SKM-1 treated with dmso at 0.1 percent for 144 hours (cell line): Measurements from ENCODE around the gene PKD2L2.
"Not testable (repeated sequence)": the region's sequence is repeated elsewhere in the genome, so short reads cannot be mapped to it uniquely, and the experiment has no call there.

ENCODE experiments used
- DNase-seq: peaks from one replicate; lab custom pipeline; 2025; ENCODE audit not compliant: unreplicated experiment; lab: John Stamatoyannopoulos, UW

Gene PKD2L2

DNA sequence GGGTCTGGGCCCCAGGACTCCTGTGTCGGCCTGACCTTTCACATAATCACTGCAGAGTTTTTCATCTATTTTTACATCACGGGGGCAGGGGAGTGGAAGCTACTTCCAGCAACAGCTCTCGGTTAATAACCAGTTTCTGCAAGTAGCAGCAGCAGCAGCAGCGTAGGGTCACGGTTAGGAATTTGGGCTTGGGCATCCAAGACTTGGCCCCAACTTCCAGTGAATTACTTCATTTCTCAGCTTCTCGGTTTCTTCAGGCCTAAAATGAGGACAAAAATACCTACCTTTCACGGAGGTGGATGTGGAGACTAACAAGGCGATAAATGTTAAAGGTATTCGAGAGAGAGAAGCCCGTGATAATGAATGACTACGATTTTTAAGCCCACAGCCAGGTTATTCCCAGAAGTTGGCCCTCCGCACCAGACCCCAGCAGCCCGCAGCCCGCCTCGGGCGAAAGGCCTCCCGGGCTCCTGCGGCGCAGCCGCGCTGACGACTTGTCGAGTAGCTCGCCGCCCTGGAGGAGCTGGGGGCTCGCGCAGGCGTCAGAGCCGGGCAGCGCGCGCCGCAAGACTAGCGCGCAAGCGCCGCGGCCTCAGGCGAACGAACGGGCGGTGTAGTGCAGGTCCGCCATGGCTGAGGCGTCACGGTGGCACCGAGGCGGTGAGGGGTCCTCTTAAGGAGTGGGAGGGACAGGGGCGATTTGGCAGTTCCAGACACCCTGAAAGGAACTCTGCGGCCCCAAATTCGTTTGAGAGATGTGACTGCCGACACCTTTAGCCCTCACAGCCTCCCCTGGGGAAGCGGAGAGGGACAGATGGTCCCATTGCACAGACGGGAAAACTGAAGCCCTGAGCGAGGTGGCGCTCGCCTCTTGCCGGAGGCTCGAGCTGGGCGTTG is at the start of gene PKD2L2:
TSS of gene PKD2L2 (plus strand) at position 595 of the 897 bp plus-strand sequence. CDS start at position 630, 35 bp downstream.
- DNase-seq = peak; percentile 79

DNA sequence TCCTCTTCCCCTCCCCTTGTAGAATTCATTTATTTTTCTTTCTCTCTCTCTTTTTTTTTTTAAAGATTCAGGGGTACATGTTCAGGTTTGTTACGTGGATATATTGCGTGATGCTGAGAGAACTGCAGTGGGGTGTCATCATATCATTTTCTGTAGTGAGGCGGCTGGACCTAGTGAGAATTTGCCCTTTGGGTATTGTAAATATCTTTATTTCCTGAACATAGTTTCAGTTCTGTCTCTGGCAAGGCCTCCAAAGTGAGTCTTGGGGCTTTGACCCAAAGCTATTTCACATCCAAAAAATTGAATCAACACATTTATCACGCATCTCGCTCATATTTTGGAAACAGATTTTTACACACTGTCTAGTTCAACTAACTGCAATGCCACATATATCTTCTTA is 47.0 kb upstream of the PKD2L2 start:
- DNase-seq = no peak

DNA sequence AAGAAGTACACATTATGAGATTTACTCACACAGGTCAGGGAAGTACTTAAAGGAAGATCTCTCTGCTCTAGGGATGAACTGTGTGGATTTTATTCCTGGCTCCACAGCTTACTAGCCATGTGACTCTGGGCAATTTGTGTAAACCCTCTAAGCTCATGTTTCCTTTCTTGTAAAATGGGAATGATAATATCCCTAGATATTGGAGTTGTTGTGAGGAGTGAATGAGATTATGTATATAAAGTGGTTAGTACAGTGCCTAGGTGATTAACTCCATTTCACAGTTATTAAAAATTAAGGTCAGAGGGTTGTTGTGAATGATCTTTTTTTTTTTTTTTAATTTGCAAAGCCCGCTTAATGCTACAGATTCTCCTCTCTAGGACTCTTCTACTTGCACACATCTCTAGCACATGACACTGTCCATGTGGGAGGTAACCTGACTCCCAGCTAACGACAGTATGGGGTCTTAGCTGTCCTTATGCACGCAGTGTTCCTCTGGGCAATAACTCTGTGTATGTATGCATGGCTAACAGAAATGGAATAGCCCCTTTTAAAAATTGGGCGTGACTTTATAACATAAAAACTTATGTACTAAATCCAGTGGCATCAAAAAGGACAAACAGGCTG is 45.5 kb upstream of the PKD2L2 start:
- DNase-seq = no peak

DNA sequence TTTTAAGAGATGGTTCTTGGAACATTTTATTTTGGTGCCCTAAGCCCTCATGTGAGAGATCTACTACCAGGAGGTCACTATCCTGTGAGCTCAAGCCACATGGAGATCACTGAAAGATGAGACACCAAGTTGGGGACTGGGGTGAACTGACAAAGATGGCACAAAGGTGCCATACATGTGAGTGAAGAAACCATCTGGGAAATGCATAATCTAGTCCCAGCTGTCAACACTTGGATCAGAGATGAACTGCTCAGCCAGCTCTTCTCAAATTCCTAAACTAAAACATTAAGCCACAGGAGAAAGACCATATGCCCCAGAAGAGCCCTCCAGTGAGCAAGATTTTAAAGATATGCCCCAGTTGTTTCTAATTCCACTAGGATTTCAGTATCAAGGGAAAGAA is 43.8 kb upstream of the PKD2L2 start:
- DNase-seq = no peak

DNA sequence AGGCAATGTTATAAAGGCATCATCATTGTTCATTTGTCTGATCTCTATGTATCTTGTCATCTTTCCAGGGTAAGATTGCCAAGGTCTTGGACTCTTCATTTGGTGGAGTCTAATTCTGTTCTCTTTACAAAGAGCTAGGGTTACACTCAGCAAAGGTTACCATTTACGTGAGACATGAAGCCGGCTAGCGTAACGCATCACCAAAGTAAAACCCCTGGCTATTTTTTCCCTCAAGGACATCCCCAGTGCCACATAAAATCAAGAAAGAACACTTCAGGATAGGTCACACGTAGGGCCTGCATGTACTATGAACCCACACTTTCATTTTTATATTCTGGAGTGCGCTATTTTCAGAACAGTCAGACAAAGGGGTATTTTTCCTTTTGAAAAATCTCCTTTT is 41.6 kb upstream of the PKD2L2 start:
- no peak for DNase-seq

DNA sequence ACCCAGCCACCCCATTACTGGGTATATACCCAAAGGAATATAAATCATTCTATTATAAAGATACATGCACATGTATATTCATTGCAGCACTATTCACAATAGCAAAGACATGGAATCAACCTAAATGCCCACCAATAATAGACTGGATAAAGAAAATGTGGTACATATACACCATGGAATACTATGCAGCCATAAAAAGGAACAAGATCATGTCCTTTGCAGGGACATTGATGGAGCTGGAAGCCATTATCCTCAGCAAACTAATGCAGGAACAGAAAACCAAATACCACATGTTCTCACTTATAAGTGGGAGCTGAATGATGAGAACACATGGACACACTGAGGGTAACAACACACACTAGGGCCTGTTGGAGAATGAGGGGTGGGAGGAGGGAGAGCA is 36.1 kb upstream of the PKD2L2 start:
- DNase-seq = not testable (repeated sequence)

DNA sequence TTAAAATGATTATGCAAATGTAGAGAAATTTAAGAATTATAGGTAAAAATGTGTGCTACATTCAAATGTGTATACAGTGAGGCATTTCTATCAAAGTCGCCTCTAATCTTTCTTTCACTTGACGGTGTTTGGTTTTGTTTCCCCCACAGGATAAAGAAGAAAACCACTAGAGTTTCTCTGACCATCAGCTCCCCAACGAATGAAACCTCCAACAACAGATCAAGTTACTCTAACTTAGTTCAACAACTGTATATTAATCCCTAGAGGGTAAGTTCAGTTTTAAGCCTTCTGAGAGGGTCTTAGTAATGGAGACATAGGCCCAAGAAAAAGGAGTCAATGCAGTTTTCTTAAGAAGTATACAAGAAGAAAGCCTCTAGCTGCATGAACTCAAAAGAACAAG is 33.1 kb upstream of the PKD2L2 start:
- no peak for DNase-seq

DNA sequence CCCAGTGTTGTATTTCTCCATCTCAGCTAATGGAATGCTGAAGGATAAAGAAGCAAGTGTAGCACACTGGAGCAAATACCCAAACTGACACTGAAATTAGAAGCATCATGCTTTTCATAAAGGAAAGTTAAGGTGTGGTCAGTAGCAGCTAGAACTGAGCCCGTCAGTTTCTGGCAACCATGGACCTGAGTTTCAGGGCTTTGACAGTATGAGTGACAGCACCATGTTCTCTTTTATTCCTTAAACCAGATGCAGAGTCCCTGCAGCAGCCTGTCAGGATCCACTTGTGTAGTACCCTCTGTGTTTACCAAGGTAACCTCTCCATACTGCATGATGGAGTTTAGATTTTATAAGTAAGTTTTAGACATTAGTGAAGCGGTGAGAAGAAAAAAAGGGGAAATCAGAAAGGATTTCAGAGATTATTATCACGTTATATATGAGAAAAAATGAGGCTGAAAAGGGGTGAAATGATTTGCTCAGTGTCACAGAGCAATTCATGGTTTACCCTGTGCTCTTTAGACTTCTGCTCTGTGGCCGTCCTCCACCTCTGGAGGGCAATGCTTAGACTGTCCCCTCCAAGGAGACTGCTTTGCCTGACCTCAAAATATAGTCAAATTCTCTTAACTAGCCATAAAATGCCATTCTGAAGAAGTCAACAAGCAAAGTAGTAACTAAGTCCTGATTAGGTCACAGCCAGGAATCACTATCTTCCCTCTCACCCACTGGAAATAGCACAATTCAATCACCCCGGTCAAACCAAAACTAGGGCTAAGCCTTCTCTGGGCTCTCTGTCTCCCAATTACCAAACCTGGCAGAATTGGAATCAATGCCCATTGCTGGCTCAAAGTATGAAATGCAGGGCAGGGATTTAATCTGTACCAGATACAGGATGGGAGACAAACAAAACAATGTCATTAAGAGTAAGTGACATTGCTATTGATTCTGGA is 32.1 kb upstream of the PKD2L2 start:
- DNase-seq = no peak

DNA sequence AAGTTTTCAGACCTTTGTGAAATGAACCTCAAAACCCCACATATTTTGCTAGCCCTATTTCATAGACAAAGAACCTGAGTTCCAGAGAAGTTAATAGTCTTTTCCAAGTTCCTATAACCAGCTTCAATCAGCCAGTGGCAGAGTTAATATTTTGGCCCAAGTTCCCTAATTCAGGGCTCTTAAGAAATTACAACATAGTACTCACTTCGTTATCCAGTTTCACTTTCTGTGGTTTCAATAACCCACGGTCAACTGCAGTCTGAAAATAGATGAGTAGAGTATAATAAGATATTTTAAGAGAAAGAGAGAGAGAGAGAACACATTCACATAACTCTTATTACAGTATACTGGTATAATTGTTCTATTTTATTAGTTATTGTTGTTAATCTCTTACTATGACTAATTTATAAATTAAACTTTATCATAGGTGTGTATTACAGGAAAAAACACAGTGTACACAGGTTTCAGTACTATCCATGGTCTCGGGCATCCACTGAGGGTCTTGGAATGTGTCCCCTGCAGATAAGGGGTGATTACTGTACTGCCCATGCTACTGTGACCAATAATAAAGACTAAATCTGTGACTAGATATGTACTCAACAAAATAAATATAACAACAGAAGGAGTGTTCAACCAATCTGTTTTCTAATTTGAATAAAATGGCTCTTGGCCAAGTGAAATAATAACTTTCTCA is 30.9 kb upstream of the PKD2L2 start:
- peak; percentile 88 for DNase-seq

DNA sequence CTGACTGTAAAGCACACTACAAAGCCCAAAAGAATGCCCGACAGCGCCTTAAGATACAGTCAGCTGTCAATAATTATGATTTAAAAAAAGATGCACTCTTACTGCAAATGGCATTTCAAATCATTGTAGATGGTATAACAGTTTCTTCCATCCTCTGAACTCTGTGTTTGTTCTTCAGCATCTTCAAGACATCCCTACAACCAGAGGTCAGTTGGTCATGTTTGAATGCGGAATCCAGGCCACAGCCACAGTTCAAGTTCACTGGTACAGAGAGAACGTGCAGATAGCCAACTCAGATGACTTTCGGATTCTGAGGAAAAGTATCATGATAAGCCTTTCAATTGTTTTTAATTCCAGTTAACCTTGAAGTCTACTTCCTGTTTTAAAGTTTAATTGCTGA is 30.3 kb upstream of the PKD2L2 start:
- DNase-seq = no peak

DNA sequence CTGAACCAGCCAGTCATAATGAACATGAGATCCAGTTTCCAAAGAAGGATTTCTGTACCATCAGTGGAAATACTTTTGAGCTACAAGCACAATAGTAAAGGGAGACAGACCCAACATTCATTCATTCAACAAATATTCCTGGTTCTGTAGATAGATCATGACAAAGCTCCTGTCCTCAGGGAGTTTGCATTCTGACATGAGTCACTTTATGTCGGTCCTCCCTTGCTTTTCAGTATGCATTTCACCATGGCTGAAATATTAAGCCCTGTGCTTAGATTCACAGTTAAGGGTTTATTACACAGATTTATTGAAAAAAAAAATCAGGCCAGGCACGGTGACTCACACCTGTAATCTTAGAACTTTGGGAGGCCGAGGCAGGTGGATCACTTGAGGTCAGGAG is 27.0 kb upstream of the PKD2L2 start:
- no peak for DNase-seq

DNA sequence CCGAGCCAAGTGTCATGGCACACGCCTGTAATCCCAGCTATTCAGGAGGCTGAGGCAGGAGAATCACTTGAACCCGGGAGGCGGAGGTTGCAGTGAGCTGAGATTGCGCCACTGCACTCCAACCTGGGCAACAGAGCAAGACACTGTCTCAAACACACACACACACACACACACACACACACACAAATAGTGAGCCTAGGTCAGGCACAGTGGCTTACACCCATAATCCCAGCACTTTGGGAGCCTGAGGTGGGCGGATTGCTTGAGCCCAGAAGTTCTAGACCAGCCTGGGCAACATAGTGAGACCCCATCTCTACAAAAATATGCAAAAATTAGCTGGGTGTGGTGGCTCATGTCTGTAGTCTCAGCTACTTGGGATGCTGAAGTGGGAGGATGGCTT is 25.6 kb upstream of the PKD2L2 start:
- not testable (repeated sequence) for DNase-seq

DNA sequence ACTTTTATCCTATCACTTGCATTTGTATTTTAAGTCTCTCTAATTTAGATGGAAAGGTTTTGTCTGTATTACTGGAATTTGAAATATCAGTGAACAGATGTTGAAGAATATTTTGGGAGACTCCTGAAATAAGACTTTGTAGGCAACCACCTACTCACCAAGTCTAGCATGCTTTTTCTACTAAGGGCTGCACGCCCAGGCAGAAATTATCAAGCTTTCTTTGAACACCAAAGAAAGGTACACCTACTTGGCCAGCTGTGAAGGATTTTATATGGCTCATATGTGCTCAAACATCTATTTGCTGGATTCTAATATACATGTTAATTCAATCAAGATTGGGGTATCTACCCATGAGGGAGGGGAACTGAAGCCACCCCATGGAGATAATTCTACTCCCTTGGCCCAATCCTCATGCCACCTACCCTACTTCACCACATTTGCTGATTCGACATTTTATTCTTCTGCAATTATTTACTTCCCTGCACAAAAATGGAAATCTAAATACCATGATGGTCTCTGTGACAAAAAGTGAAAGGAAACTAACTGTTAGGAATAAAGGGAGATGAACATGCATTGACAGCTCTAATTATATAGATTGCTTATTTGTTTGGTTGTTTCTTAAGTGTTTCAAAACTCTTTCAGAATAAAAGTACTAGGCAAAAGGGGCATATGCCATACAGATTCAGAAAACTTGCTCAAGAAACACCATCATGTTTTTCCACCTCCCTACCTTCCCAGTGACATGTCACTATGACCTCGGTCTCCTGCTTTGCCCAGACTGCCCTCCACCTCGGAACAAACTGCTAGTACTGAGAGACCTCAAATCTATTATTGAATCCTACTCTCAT is 22.5 kb upstream of the PKD2L2 start:
- no peak for DNase-seq

DNA sequence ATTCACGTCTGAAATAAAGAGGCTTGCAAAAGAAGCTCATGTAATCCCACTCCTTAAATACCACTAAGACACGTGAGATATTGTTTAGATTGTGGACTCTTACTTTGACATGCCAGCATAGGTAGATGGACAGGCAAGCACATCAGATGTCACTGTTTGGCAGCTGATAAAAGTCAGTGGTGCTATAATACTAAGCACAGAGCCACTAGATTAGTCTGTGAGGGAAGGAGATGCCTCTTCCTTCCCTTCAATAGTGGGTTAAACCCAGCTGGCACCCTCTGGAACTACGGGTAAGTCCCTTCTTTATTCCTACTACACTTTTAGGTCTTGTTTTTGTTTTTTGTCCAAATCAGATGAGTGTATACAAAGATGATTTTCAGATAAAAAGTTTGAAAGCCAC is 21.6 kb upstream of the PKD2L2 start, which contains the start of gene MYOT:
TSS of gene MYOT (plus strand) at position 197 of the 400 bp plus-strand sequence. CDS start 2,792 bp downstream, outside the sequence.
- no peak for DNase-seq

DNA sequence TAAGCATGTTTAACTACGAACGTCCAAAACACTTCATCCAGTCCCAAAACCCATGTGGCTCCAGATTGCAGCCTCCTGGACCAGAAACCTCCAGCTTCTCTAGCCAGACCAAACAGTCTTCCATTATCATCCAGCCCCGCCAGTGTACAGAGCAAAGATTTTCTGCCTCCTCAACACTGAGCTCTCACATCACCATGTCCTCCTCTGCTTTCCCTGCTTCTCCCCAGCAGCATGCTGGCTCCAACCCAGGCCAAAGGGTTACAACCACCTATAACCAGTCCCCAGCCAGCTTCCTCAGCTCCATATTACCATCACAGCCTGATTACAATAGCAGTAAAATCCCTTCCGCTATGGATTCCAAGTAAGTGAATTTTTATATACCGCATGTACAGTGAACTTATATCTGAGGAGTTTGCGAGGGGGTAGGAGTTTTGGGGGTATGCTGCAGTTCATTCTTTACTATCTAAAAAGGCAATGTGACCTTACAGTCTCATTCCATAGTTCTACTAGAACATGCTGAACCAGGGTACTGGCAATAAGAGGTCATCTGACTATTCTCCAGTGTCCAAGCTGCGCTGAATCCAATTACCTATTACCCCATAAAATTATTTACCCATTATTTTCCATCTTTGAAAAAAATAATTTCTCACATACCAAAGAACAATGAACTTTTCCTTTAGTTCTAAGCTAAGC is 18.5 kb upstream of the PKD2L2 start:
- DNase-seq = no peak

DNA sequence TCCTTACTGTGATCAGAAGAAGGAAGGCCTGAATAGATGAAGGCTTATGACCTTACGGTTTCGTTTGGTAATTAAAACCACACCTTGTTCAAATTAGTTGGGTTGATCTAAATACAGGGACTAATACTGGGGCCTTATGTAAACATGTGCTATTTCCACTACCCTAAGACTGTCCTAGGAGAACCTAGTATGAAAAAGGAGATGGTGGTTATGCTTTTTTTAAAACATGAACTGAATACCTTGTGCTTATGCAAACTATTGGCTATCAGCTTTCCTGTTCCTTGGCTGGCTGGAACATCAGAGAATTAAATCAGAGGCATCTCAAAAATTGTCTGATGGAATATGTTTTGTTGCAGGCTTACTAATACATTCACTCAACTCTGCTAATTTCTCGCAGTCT is 17.7 kb upstream of the PKD2L2 start:
- no peak for DNase-seq

DNA sequence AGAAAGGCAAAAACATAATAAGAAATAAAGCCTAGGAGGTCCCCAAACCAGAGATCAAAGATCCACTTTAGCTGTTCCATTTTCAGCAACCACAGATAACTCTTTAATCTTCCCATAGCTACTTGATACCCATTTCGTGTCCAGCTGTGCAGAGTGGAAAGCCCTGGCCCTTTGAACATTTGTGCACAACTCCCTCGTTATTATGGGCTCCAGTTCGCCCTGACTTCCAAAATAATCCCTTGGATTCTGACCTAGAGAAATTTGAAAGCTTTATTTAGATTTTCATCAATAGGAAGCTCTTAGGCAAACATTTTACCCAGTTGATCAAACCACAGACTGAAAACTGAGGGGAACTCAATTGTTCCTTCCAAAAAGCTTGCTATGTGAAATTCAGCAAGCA is 16.8 kb upstream of the PKD2L2 start:
- DNase-seq = no peak

DNA sequence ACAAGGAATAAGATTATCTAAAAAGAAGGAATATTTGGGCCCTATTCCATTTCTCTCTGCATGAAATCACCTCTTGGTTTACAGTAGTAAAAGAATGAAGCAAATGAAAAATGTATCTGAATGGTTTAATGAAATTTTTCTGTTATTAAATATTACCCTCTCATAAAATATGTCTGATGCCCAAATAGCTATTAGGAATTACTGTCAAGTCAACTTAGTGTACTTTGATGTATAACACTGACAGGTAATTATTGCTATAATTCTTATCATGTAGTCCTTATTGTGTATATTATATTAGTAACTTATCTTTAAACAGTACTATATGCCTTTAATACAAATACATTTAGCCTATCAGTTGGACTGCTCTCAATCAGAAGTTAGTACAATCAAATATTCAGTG is 13.2 kb upstream of the PKD2L2 start:
- DNase-seq = no peak

DNA sequence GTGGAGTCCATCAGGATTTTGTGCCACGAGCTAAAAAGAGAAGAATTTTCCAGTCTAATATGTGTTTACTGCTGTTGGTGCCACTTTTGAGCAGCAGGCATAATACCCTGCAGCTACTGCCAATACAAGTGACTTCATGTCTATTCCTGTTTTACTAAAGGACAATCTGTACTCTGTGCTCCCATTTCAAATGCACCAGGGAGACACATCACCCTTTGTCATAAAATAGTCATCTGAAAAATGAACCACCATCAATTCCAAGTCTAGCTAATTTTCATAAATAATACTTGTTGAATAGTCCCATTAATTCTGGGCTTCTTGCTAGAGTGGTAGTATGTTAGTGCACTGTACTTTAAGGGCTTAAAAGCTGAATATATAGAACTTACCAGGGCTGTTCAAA is 8.9 kb upstream of the PKD2L2 start:
- DNase-seq = no peak
